Left lobe of liver (tissue), 2 donors: Measurements from ENCODE around the gene AMD1. TPM values are rescaled to one million over a fixed set of nuclear protein-coding genes. Genes with fewer than 3 reads are reported as not detected.
"Not testable (repeated sequence)": the region's sequence is repeated elsewhere in the genome, so short reads cannot be mapped to it uniquely, and the experiment has no call there.

ENCODE experiments used
- ATAC-seq: fragments of 200-7000 bp; cut with Tn5 transposase; one replicate; pipeline ENCODE4 v1.9.1; 2020; ENCODE audit warnings: mild to moderate bottlenecking, moderate library complexity
- DNase-seq: peaks from one replicate; pipeline ENCODE4 v3.0.0-alpha.2; 2020; ENCODE audit warnings: low spot score
- total RNA-seq: library from RNA; stranded (reverse); gene quantifications from one replicate; pipeline ENCODE4 v1.2.1, GENCODE V29; 2021
- donor health status: DM: no; HTN: no; CAD: no; lungs with moderate emphysema.
- donor health status: DM: no; HTN: yes; CAD: no.

Gene AMD1
- total RNA-seq, result 14.3 TPM

GRCh38 chr6:110873981-110874879 is at the start of gene AMD1:
Gene AMD1, plus strand, starts transcription at chr6:110874785. Its CDS starts 321 bp downstream, at chr6:110875106.
- DNase-seq, result peak; percentile 98
- peak; percentile 84 for ATAC-seq

GRCh38 chr6:110826236-110827129 is 48.1 kb upstream of the AMD1 start:
- no peak for DNase-seq
- peak; percentile 76 for ATAC-seq

- ATAC-seq, result no peak
- DNase-seq, result no peak
Observed at GRCh38 chr6:110828396-110828795, 46.2 kb upstream of the AMD1 start.

- ATAC-seq, result no peak
- peak; percentile 6 for DNase-seq
Observed at GRCh38 chr6:110831405-110831804, 43.2 kb upstream of the AMD1 start.

- ATAC-seq, result no peak
- DNase-seq, result no peak
Observed at GRCh38 chr6:110833831-110834230, 40.8 kb upstream of the AMD1 start.

- not testable (repeated sequence) for ATAC-seq
- DNase-seq, result peak; percentile 22
Observed at GRCh38 chr6:110835751-110836150, 38.8 kb upstream of the AMD1 start.

GRCh38 chr6:110841266-110841665 is 33.3 kb upstream of the AMD1 start:
- peak; percentile 5 for DNase-seq
- ATAC-seq, result no peak

- ATAC-seq, result no peak
- peak; percentile 32 for DNase-seq
Observed at GRCh38 chr6:110849781-110850180, 24.8 kb upstream of the AMD1 start.

- DNase-seq (no peak), ATAC-seq (no peak)
Observed at GRCh38 chr6:110852773-110853172, 21.8 kb upstream of the AMD1 start.

- DNase-seq, result peak; percentile 32
- no peak for ATAC-seq
Observed at GRCh38 chr6:110853754-110854477, 20.7 kb upstream of the AMD1 start.

- ATAC-seq, result no peak
- no peak for DNase-seq
Observed at GRCh38 chr6:110856296-110856695, 18.3 kb upstream of the AMD1 start.

GRCh38 chr6:110858016-110858415 is 16.6 kb upstream of the AMD1 start:
- DNase-seq (peak; percentile 45), ATAC-seq (no peak)

- ATAC-seq, result no peak
- DNase-seq, result peak; percentile 47
Observed at GRCh38 chr6:110858562-110859214, 15.9 kb upstream of the AMD1 start.

GRCh38 chr6:110859335-110859792 is 15.2 kb upstream of the AMD1 start:
- ATAC-seq (peak; percentile 28), DNase-seq (peak; percentile 46)

- ATAC-seq, result no peak
- no peak for DNase-seq
Observed at GRCh38 chr6:110864824-110865223, 9.8 kb upstream of the AMD1 start.

- ATAC-seq (peak; percentile 68), DNase-seq (peak; percentile 71)
Observed at GRCh38 chr6:110874880-110875547, 429 bp downstream of the AMD1 start.

GRCh38 chr6:110875548-110876169 is 1.1 kb downstream of the AMD1 start:
- DNase-seq, result no peak
- ATAC-seq, result peak; percentile 33

- DNase-seq, result peak; percentile 92
- ATAC-seq, result peak; percentile 78
Observed at GRCh38 chr6:110876170-110876773, 1.7 kb downstream of the AMD1 start.
